Mesothelial cell of epicardium (in vitro differentiated cells): ENCODE data around the gene HBD. TPM values are rescaled to one million over a fixed set of nuclear protein-coding genes. Genes with fewer than 3 reads are reported as not detected.

ENCODE experiments used
- DNase-seq, 2 experiments: peaks; one replicate each; pipeline ENCODE4 v3.0.0; 2021; ENCODE audit warnings: low spot score in 2 of 2; ENCODE audit not compliant: unreplicated experiment in 2 of 2
- H3K27ac Mint-ChIP-seq: 2 replicates; pipeline ENCODE4 v1.8.0; 2021; ENCODE audit warnings: mixed read lengths
- H3K27me3 Mint-ChIP-seq: 2 replicates; pipeline ENCODE4 v1.8.0; 2021; ENCODE audit warnings: low read depth, mixed read lengths
- H3K36me3 Mint-ChIP-seq: 2 replicates; pipeline ENCODE4 v1.8.0; 2021; ENCODE audit warnings: mixed read lengths
- H3K4me1 Mint-ChIP-seq: 2 replicates; pipeline ENCODE4 v1.8.0; 2021; ENCODE audit warnings: mixed read lengths
- H3K4me3 Mint-ChIP-seq: 2 replicates; pipeline ENCODE4 v1.8.0; 2021; ENCODE audit warnings: mild to moderate bottlenecking, moderate library complexity, mixed read lengths
- H3K9me3 Mint-ChIP-seq: 2 replicates; pipeline ENCODE4 v1.8.0; 2021; ENCODE audit warnings: mixed read lengths
- CTCF ChIP-seq: fragments of 200-600 bp; sonication (generic); IDR thresholded peaks from one replicate; pipeline ENCODE4 v1.5.0; 2021; ENCODE audit warnings: antibody characterized with exemption; ENCODE audit not compliant: unreplicated experiment
- total RNA-seq: library from RNA; stranded (reverse); gene quantifications from 3 replicates; pipeline ENCODE4 v1.2.1, GENCODE V29; 2021

The HBD gene
- total RNA-seq = 1.9 to 3.0 TPM (median 2.6 TPM) in 3 replicates

GRCh38 chr11:5234381-5234834, at the start of gene HBD:
Gene HBD, minus strand, starts transcription at chr11:5234483. Its CDS starts 50 bp downstream, at chr11:5234433.
- Mint-ChIP-seq H3K9me3 (no peaks in the 10 kb centered on the region), H3K36me3 (no peaks in the 10 kb centered on the region), H3K27me3 (peaks cover 12% of the 10 kb centered on the region), H3K4me3 (no peak within 1 kb of the TSS), H3K4me1 (peaks cover 6% of the 10 kb centered on the region), H3K27ac (no peak within 1 kb of the TSS)
- no peak for DNase-seq
- no peak for TF ChIP-seq CTCF

GRCh38 chr11:5283882-5284281, 49.6 kb upstream of the HBD start:
- Mint-ChIP-seq H3K36me3 (no peaks in the 10 kb centered on the region), H3K27me3 (no peaks in the 10 kb centered on the region), H3K4me3 (no peak overlapping the region), H3K27ac (no peak overlapping the region), H3K4me1 (no peaks in the 10 kb centered on the region), H3K9me3 (no peaks in the 10 kb centered on the region)
- no peak for TF ChIP-seq CTCF
- DNase-seq = no peak

- no peak for DNase-seq
- Mint-ChIP-seq H3K4me3 (no peak overlapping the region), H3K36me3 (no peaks in the 10 kb centered on the region), H3K4me1 (no peaks in the 10 kb centered on the region), H3K9me3 (no peaks in the 10 kb centered on the region), H3K27ac (no peak overlapping the region), H3K27me3 (no peaks in the 10 kb centered on the region)
- no peak for TF ChIP-seq CTCF
Measured at GRCh38 chr11:5283086-5283485, 48.8 kb upstream of the HBD start.

GRCh38 chr11:5282628-5283027, 48.3 kb upstream of the HBD start:
- no peak for DNase-seq
- no peaks in the 10 kb centered on the region for H3K4me1 Mint-ChIP-seq
- no peaks in the 10 kb centered on the region for H3K36me3 Mint-ChIP-seq
- no peak overlapping the region for H3K4me3 Mint-ChIP-seq
- H3K27me3 Mint-ChIP-seq = no peaks in the 10 kb centered on the region
- no peak for TF ChIP-seq CTCF
- H3K9me3 Mint-ChIP-seq = no peaks in the 10 kb centered on the region
- no peak overlapping the region for H3K27ac Mint-ChIP-seq

- H3K27me3 Mint-ChIP-seq = no peaks in the 10 kb centered on the region
- H3K36me3 Mint-ChIP-seq = no peaks in the 10 kb centered on the region
- no peaks in the 10 kb centered on the region for H3K9me3 Mint-ChIP-seq
- no peak overlapping the region for H3K4me3 Mint-ChIP-seq
- no peak for DNase-seq
- TF ChIP-seq CTCF = no peak
- no peak overlapping the region for H3K27ac Mint-ChIP-seq
- no peaks in the 10 kb centered on the region for H3K4me1 Mint-ChIP-seq
Measured at GRCh38 chr11:5281596-5281995, 47.3 kb upstream of the HBD start.

- H3K27ac Mint-ChIP-seq = no peak overlapping the region
- H3K4me3 Mint-ChIP-seq = no peak overlapping the region
- no peak for DNase-seq
- no peaks in the 10 kb centered on the region for H3K27me3 Mint-ChIP-seq
- H3K36me3 Mint-ChIP-seq = no peaks in the 10 kb centered on the region
- H3K9me3 Mint-ChIP-seq = no peaks in the 10 kb centered on the region
- no peak for TF ChIP-seq CTCF
- H3K4me1 Mint-ChIP-seq = peaks cover 2% of the 10 kb centered on the region
Measured at GRCh38 chr11:5280582-5281102, 46.4 kb upstream of the HBD start.
